ENCODE results near the gene CBX2.

DNA sequence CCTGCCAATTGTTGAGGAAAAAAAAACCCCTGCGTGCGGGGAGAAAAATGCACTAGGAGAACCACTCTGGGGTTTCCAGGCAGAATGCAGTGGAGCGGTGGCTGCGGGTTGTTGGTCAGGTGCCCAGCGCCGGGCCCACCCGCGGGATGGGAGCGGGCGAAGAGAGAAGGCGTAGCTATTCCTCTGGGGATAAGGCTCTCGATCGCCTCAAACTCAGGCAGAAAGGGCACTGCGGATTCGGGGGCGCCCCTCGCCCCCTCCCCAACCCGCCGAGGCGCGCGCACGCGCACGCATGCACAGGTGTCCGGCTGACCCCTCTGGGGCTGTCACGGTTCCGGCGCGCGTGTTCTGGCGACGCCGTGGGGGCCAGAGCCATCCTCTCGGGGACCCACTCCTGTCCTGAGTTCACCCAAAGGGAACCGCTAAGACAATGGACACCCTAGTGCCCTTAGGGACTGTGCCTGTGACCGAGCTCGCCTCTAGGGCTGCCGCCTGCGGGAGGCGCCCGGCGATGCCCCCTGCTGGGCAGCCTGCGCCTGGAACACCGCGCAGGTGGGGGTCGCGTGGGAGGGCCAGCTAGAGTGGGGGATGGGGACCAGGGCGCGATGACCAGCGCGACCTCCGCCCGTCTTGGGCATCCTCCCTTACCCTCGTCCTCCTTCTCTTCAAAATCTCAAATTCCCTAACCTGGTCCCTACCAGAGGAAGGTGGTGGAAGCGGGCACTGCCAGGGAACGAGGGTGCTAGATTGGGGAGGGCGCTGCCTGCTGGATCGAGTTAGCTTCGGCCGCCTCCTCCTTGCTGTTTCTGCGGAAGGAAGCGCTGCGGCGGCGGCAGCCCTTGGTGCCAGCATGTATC lies 33.3 kb downstream of the CBX2 start:
- TF ChIP-seq BACH2 (CRISPR knock-in tag; IDR thresholded peaks at IDR 0.05; ENCODE audit: borderline replicate concordance) (no peak), ARNTL (CRISPR knock-in tag; IDR thresholded peaks at IDR 0.05; ENCODE audit: borderline replicate concordance, low read depth) (no peak), TCF4 (CRISPR knock-in tag; IDR thresholded peaks at IDR 0.05; ENCODE audit: borderline replicate concordance) (peak; percentile 57; the same call in 1 of the 2 replicates), ZNF8 (CRISPR knock-in tag; IDR thresholded peaks at IDR 0.05) (0 out of 2 replicates have a peak, but pooled peaks have one; percentile 5), ZFP3 (CRISPR knock-in tag; IDR thresholded peaks at IDR 0.05) (no peak), OSR1 (CRISPR knock-in tag; IDR thresholded peaks at IDR 0.05) (no peak), CSDC2 (CRISPR knock-in tag; IDR thresholded peaks at IDR 0.05) (peak; percentile 89; the same call in 1 of the 2 replicates), ZFP30 (CRISPR knock-in tag; IDR thresholded peaks at IDR 0.05) (no peak), SNAI2 (CRISPR knock-in tag; IDR thresholded peaks at IDR 0.05) (peak; percentile 78)
- TF ChIP-seq, protein P1, sequence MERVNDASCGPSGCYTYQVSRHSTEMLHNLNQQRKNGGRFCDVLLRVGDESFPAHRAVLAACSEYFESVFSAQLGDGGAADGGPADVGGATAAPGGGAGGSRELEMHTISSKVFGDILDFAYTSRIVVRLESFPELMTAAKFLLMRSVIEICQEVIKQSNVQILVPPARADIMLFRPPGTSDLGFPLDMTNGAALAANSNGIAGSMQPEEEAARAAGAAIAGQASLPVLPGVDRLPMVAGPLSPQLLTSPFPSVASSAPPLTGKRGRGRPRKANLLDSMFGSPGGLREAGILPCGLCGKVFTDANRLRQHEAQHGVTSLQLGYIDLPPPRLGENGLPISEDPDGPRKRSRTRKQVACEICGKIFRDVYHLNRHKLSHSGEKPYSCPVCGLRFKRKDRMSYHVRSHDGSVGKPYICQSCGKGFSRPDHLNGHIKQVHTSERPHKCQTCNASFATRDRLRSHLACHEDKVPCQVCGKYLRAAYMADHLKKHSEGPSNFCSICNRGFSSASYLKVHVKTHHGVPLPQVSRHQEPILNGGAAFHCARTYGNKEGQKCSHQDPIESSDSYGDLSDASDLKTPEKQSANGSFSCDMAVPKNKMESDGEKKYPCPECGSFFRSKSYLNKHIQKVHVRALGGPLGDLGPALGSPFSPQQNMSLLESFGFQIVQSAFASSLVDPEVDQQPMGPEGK (CRISPR knock-in tag; IDR thresholded peaks at IDR 0.05; ENCODE audit: borderline replicate concordance), result peak; percentile 92; the same call in 1 of the 2 replicates
- TF ChIP-seq, protein P2, sequence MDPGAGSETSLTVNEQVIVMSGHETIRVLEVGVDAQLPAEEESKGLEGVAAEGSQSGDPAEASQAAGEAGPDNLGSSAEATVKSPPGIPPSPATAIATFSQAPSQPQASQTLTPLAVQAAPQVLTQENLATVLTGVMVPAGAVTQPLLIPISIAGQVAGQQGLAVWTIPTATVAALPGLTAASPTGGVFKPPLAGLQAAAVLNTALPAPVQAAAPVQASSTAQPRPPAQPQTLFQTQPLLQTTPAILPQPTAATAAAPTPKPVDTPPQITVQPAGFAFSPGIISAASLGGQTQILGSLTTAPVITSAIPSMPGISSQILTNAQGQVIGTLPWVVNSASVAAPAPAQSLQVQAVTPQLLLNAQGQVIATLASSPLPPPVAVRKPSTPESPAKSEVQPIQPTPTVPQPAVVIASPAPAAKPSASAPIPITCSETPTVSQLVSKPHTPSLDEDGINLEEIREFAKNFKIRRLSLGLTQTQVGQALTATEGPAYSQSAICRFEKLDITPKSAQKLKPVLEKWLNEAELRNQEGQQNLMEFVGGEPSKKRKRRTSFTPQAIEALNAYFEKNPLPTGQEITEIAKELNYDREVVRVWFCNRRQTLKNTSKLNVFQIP (CRISPR knock-in tag; IDR thresholded peaks at IDR 0.05; ENCODE audit: borderline replicate concordance, low read depth), result no peak
- TF ChIP-seq, protein P3, sequence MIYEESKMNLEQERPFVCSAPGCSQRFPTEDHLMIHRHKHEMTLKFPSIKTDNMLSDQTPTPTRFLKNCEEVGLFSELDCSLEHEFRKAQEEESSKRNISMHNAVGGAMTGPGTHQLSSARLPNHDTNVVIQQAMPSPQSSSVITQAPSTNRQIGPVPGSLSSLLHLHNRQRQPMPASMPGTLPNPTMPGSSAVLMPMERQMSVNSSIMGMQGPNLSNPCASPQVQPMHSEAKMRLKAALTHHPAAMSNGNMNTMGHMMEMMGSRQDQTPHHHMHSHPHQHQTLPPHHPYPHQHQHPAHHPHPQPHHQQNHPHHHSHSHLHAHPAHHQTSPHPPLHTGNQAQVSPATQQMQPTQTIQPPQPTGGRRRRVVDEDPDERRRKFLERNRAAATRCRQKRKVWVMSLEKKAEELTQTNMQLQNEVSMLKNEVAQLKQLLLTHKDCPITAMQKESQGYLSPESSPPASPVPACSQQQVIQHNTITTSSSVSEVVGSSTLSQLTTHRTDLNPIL (CRISPR knock-in tag; IDR thresholded peaks at IDR 0.05; ENCODE audit: low read depth), result no peak
